ENCODE results near the gene LRRFIP2. TPM values are rescaled to one million over a fixed set of nuclear protein-coding genes. Genes with fewer than 3 reads are reported as not detected.
A peak's percentile ranks its signal among the peaks of the same experiment; 100 is the strongest.

The LRRFIP2 gene
- total and polyA plus RNA-seq, 2 donors (not counting 1 experiment from before 2014, with no cell fraction given), result 83.7 to 149 TPM

- no peak for DNase-seq (ENCODE audit: low read depth in 2 of 2)
- no peaks in the 10 kb centered on the region for H3K36me3 ChIP-seq (ENCODE audit: control insufficient read depth, insufficient read depth, low read length)
- no peak overlapping the region for H3K9ac ChIP-seq (ENCODE audit: insufficient read depth, low read length)
- no peaks in the 10 kb centered on the region for H4K20me1 ChIP-seq (ENCODE audit: control insufficient read depth, extremely low read depth, insufficient read depth, low read length)
- H3K27me3 ChIP-seq (ENCODE audit: control insufficient read depth, insufficient read depth, low read length), result no peaks in the 10 kb centered on the region
- H3K27ac ChIP-seq (ENCODE audit: insufficient read depth, low read length), result no peak overlapping the region
- peaks cover 66% of the 10 kb centered on the region for H3K79me2 ChIP-seq (ENCODE audit: control insufficient read depth, insufficient read depth, low read length)
- no peak overlapping the region for H3K4me3 ChIP-seq (replicated peaks in 1 of 4; ENCODE audit: control extremely low read depth in 1 of 4, insufficient read depth in 1 of 4, low read depth in 3 of 4, low read length in 4 of 4)
- no peak overlapping the region for H3K4me2 ChIP-seq (ENCODE audit: extremely low read depth, insufficient read depth, low read length)
- no peaks in the 10 kb centered on the region for H3K9me3 ChIP-seq (ENCODE audit: control insufficient read depth, insufficient read depth, low read depth, low read length)
- TF ChIP-seq EZH2 (IDR thresholded peaks at IDR 0.05; ENCODE audit: low read length, missing control alignments), result no peak
- no peak for TF ChIP-seq CTCF (conservative IDR thresholded peaks at IDR 0.05 in 1 of 2, IDR thresholded peaks at IDR 0.05 in 1 of 2; ENCODE audit: low read depth in 1 of 2, low read length in 2 of 2)
- H3K4me1 ChIP-seq (ENCODE audit: control insufficient read depth, extremely low read depth, insufficient read depth, low read length), result peaks cover 6% of the 10 kb centered on the region
- no peak overlapping the region for H2AFZ ChIP-seq (ENCODE audit: low read length)
Observed at GRCh38 chr3:37132334-37132733, 42.0 kb downstream of the LRRFIP2 start.

GRCh38 chr3:37131860-37132144 is 42.6 kb downstream of the LRRFIP2 start:
- Histone ChIP-seq H3K4me2 (ENCODE audit: extremely low read depth, insufficient read depth, low read length) (peak overlapping the region; percentile 37), H4K20me1 (ENCODE audit: control insufficient read depth, extremely low read depth, insufficient read depth, low read length) (no peaks in the 10 kb centered on the region), H2AFZ (ENCODE audit: low read length) (no peak overlapping the region), H3K4me3 (replicated peaks in 1 of 4; ENCODE audit: control extremely low read depth in 1 of 4, insufficient read depth in 1 of 4, low read depth in 3 of 4, low read length in 4 of 4) (no peak overlapping the region), H3K4me1 (ENCODE audit: control insufficient read depth, extremely low read depth, insufficient read depth, low read length) (peaks cover 6% of the 10 kb centered on the region), H3K9me3 (ENCODE audit: control insufficient read depth, insufficient read depth, low read depth, low read length) (no peaks in the 10 kb centered on the region), H3K9ac (ENCODE audit: insufficient read depth, low read length) (no peak overlapping the region), H3K79me2 (ENCODE audit: control insufficient read depth, insufficient read depth, low read length) (peaks cover 61% of the 10 kb centered on the region), H3K36me3 (ENCODE audit: control insufficient read depth, insufficient read depth, low read length) (no peaks in the 10 kb centered on the region), H3K27me3 (ENCODE audit: control insufficient read depth, insufficient read depth, low read length) (no peaks in the 10 kb centered on the region), H3K27ac (ENCODE audit: insufficient read depth, low read length) (peak overlapping the region; percentile 42)
- DNase-seq (ENCODE audit: low read depth in 2 of 2), result no peak
- no peak for TF ChIP-seq EZH2 (IDR thresholded peaks at IDR 0.05; ENCODE audit: low read length, missing control alignments)
- TF ChIP-seq CTCF (conservative IDR thresholded peaks at IDR 0.05 in 1 of 2, IDR thresholded peaks at IDR 0.05 in 1 of 2; ENCODE audit: low read depth in 1 of 2, low read length in 2 of 2), result no peak

- Histone ChIP-seq H3K9me3 (ENCODE audit: control insufficient read depth, insufficient read depth, low read depth, low read length) (no peaks in the 10 kb centered on the region), H3K27me3 (ENCODE audit: control insufficient read depth, insufficient read depth, low read length) (no peaks in the 10 kb centered on the region), H3K4me3 (replicated peaks in 1 of 4; ENCODE audit: control extremely low read depth in 1 of 4, insufficient read depth in 1 of 4, low read depth in 3 of 4, low read length in 4 of 4) (no peak overlapping the region), H3K9ac (ENCODE audit: insufficient read depth, low read length) (peak overlapping the region; percentile 25), H3K4me2 (ENCODE audit: extremely low read depth, insufficient read depth, low read length) (peak overlapping the region; percentile 37), H4K20me1 (ENCODE audit: control insufficient read depth, extremely low read depth, insufficient read depth, low read length) (no peaks in the 10 kb centered on the region), H3K36me3 (ENCODE audit: control insufficient read depth, insufficient read depth, low read length) (no peaks in the 10 kb centered on the region), H3K4me1 (ENCODE audit: control insufficient read depth, extremely low read depth, insufficient read depth, low read length) (peaks cover 6% of the 10 kb centered on the region), H3K79me2 (ENCODE audit: control insufficient read depth, insufficient read depth, low read length) (peaks cover 59% of the 10 kb centered on the region), H3K27ac (ENCODE audit: insufficient read depth, low read length) (peak overlapping the region; percentile 42), H2AFZ (ENCODE audit: low read length) (no peak overlapping the region)
- DNase-seq (ENCODE audit: low read depth in 2 of 2), result no peak
- no peak for TF ChIP-seq EZH2 (IDR thresholded peaks at IDR 0.05; ENCODE audit: low read length, missing control alignments)
- no peak for TF ChIP-seq CTCF (conservative IDR thresholded peaks at IDR 0.05 in 1 of 2, IDR thresholded peaks at IDR 0.05 in 1 of 2; ENCODE audit: low read depth in 1 of 2, low read length in 2 of 2)
Observed at GRCh38 chr3:37130984-37131859, 43.2 kb downstream of the LRRFIP2 start.

All from fibroblast of lung (primary cell).